NCI-H345 treated with DMSO at 0.1 percent for 48 hours (cell line): ENCODE results near the gene ZNF207.
A peak's percentile ranks its signal among the peaks of the same experiment; 100 is the strongest.
"Not testable (repeated sequence)": the region's sequence is repeated elsewhere in the genome, so short reads cannot be mapped to it uniquely, and the experiment has no call there.

Source experiments
- DNase-seq: peaks from one replicate; lab custom pipeline; 2025; ENCODE audit not compliant: unreplicated experiment; lab: John Stamatoyannopoulos, UW

ZNF207 gene

GRCh38 chr17:32333187-32333586 lies 16.8 kb upstream of the ZNF207 start:
- no peak for DNase-seq

- no peak for DNase-seq
Observed at GRCh38 chr17:32335046-32335445, 14.9 kb upstream of the ZNF207 start.

GRCh38 chr17:32335687-32336086 lies 14.3 kb upstream of the ZNF207 start:
- DNase-seq: no peak

GRCh38 chr17:32341141-32341856 lies 8.7 kb upstream of the ZNF207 start:
- DNase-seq: no peak

- DNase-seq: peak; percentile 72
Observed at GRCh38 chr17:32341857-32342602, 7.9 kb upstream of the ZNF207 start, which contains the start of gene C17orf75. C17orf75 (minus strand) TSS chr17:32342173; CDS start chr17:32342139, 34 bp downstream.

- no peak for DNase-seq
Observed at GRCh38 chr17:32342603-32343325, 7.2 kb upstream of the ZNF207 start.

- no peak for DNase-seq
Observed at GRCh38 chr17:32345951-32346600, 3.9 kb upstream of the ZNF207 start.

GRCh38 chr17:32348483-32348800 lies 1.5 kb upstream of the ZNF207 start:
- DNase-seq: no peak

GRCh38 chr17:32349503-32349853 lies 479 bp upstream of the ZNF207 start:
- DNase-seq: no peak

- peak; percentile 31 for DNase-seq
Observed at GRCh38 chr17:32350666-32351418, 885 bp downstream of the ZNF207 start.

- DNase-seq: not testable (repeated sequence)
Observed at GRCh38 chr17:32352734-32353133, 2.8 kb downstream of the ZNF207 start.

GRCh38 chr17:32355649-32356377 lies 5.9 kb downstream of the ZNF207 start:
- no peak for DNase-seq

- no peak for DNase-seq
Observed at GRCh38 chr17:32356378-32356743, 6.4 kb downstream of the ZNF207 start.

- no peak for DNase-seq
Observed at GRCh38 chr17:32356750-32357149, 6.8 kb downstream of the ZNF207 start.

GRCh38 chr17:32357615-32358014 lies 7.7 kb downstream of the ZNF207 start:
- DNase-seq: no peak

GRCh38 chr17:32361270-32361669 lies 11.3 kb downstream of the ZNF207 start:
- DNase-seq: no peak

GRCh38 chr17:32370426-32370825 lies 20.5 kb downstream of the ZNF207 start:
- no peak for DNase-seq

GRCh38 chr17:32382526-32383223 lies 32.7 kb downstream of the ZNF207 start:
- no peak for DNase-seq

- DNase-seq: no peak
Observed at GRCh38 chr17:32383926-32384434, 34.0 kb downstream of the ZNF207 start.
